ENCODE data around the gene C14orf93.

C14orf93 gene

GRCh38 chr14:23009939-23010726 lies at the start of gene C14orf93:
C14orf93 (minus strand) TSS chr14:23010143; CDS start chr14:22999023, 11,120 bp downstream.
- peaks cover 7% of the 10 kb centered on the region for H3K36me3 Mint-ChIP-seq (ENCODE audit: low read depth)
- intact Hi-C loops (cut with micrococcal nuclease) = loop anchor here (5.0 kb wide), 1 partner anchor 277 kb away; the partner anchor contains the start of gene HOMEZ
- H3K9me3 Mint-ChIP-seq = no peaks in the 10 kb centered on the region
- H3K4me1 Mint-ChIP-seq (ENCODE audit: low read depth) = peaks cover 14% of the 10 kb centered on the region
- H3K4me3 Mint-ChIP-seq = peak within 1 kb of the TSS; percentile 96
- no peaks in the 10 kb centered on the region for H3K27me3 Mint-ChIP-seq
- H3K27ac Mint-ChIP-seq = peak within 1 kb of the TSS; percentile 99

DNA sequence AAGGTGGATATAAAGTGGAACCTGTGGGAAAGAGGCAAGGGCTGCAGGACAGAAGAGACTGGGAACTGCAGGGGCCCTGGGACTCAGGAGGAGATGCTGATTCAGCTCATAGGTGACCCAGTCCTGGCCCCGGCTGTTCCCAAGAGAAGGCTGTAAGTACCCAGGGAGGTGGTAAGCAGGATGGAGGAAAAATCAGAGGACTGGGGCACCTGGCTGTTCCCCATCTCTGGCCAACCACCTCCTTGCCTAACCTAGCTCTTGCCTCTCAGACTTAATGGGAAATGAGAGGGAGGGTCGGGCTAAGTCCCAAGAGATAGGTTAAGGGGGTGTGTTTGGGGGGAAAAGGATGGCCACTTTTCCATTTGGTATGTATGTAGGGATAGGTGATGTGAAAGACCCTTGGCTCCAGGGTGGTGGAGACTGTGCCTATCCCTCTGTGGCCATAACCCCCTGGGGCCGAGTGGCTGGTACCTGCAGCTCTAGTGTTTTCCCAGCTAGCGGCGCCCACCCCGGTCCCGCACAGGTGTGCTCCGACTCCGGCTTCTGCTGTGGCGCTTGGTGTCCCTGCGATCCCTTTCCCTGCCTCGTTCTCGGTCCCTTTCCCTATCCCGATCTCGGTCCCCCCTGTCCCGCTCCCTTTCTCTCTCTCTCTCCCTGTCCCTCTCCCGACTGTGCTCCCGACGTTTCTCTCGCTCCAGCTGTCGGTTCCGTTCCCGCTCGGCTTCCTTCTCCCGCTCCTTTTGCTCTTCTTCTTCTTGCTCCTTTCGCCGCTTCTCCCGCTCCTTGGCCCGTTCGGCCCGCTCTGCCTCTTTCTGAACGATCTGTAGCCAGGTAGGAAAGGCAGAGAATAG lies 48.9 kb upstream of the C14orf93 start:
- H3K4me3 Mint-ChIP-seq = no peak overlapping the region
- H3K9me3 Mint-ChIP-seq = no peaks in the 10 kb centered on the region
- no peak overlapping the region for H3K27ac Mint-ChIP-seq

DNA sequence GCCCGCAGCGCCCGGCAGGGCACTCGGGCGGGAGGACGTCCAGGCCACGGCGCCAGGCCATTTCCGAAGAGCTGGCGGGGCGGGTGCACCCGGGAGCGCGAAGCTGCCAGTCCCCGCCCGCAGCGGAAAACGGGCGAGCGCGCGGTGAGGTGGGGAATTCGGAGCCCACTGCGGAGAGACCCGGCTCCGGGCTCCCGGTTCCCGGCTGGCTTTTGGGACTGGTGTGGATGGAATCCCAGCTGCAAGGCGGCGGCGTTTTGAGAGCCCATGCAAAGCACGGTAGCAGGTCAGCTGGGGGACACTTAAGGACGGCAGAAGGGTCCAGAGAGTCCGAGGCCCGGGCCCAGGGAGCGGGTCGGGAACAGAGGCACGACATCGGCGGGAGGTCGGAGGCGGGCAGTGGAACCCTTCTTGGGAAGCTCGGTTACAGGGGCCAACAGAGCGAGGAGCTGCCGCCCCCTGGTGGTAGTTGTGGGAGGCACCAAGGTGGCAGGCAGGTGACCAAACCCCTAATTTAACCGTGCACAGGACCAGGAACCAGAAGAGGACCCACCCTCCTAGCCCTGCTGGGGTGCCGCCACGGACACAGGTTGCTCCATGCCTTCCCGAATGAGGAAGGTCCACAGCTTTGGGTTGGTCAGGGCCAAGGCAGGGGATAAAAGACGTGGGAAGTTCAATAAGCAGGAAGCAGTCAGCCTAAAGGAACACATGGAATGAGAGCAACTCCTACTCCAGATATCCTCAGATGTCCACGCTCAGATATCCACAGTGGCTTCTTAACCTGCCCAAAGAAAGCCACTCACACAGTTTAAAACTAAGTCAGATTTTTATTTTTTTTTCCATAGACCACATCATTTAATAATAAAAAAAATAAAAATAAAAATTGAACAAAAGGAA lies 48.1 kb upstream of the C14orf93 start:
- Mint-ChIP-seq H3K27me3 (peaks cover 20% of the 10 kb centered on the region), H3K9me3 (no peaks in the 10 kb centered on the region), H3K36me3 (ENCODE audit: low read depth) (peaks cover 50% of the 10 kb centered on the region), H3K4me3 (peak overlapping the region; percentile 78), H3K27ac (no peak overlapping the region), H3K4me1 (ENCODE audit: low read depth) (peaks cover 30% of the 10 kb centered on the region)
- intact Hi-C loops (cut with micrococcal nuclease) = loop anchor here (1.0 kb wide), 1 partner anchor 72 kb away; no protein-coding TSS in a partner anchor

More for the DNA sequence above, 48.9 kb upstream of the C14orf93 start:
- peaks cover 58% of the 10 kb centered on the region for H3K36me3 Mint-ChIP-seq (ENCODE audit: low read depth)
- intact Hi-C loops (cut with micrococcal nuclease) = loop anchor here (1.0 kb wide), 1 partner anchor 73 kb away; no protein-coding TSS in a partner anchor
- peaks cover 20% of the 10 kb centered on the region for H3K27me3 Mint-ChIP-seq
- H3K4me1 Mint-ChIP-seq (ENCODE audit: low read depth) = peaks cover 30% of the 10 kb centered on the region

GRCh38 chr14:23056956-23057756 lies 47.2 kb upstream of the C14orf93 start, which contains the start of gene CDH24:
CDH24 (minus strand) TSS chr14:23057520; CDS start chr14:23055733, 1,787 bp downstream.
- peaks cover 41% of the 10 kb centered on the region for H3K36me3 Mint-ChIP-seq (ENCODE audit: low read depth)
- peak within 1 kb of the TSS; percentile 28 for H3K27ac Mint-ChIP-seq
- peak within 1 kb of the TSS; percentile 78 for H3K4me3 Mint-ChIP-seq
- H3K4me1 Mint-ChIP-seq (ENCODE audit: low read depth) = peaks cover 30% of the 10 kb centered on the region
- peaks cover 22% of the 10 kb centered on the region for H3K27me3 Mint-ChIP-seq
- intact Hi-C loops (cut with micrococcal nuclease) = no loop called here
- no peaks in the 10 kb centered on the region for H3K9me3 Mint-ChIP-seq

GRCh38 chr14:23056145-23056955 lies 46.4 kb upstream of the C14orf93 start:
- Mint-ChIP-seq H3K4me1 (ENCODE audit: low read depth) (peaks cover 30% of the 10 kb centered on the region), H3K36me3 (ENCODE audit: low read depth) (peaks cover 33% of the 10 kb centered on the region), H3K4me3 (peak overlapping the region; percentile 76), H3K27me3 (peaks cover 22% of the 10 kb centered on the region), H3K27ac (peak overlapping the region; percentile 28), H3K9me3 (no peaks in the 10 kb centered on the region)
- intact Hi-C loops (cut with micrococcal nuclease) = no loop called here

GRCh38 chr14:23055621-23056144 lies 45.7 kb upstream of the C14orf93 start:
- H3K36me3 Mint-ChIP-seq (ENCODE audit: low read depth) = peaks cover 26% of the 10 kb centered on the region
- intact Hi-C loops (cut with micrococcal nuclease) = no loop called here
- peaks cover 22% of the 10 kb centered on the region for H3K27me3 Mint-ChIP-seq
- no peaks in the 10 kb centered on the region for H3K9me3 Mint-ChIP-seq
- H3K27ac Mint-ChIP-seq = no peak overlapping the region
- no peak overlapping the region for H3K4me3 Mint-ChIP-seq
- peaks cover 37% of the 10 kb centered on the region for H3K4me1 Mint-ChIP-seq (ENCODE audit: low read depth)

- Mint-ChIP-seq H3K27ac (no peak overlapping the region), H3K36me3 (ENCODE audit: low read depth) (peaks cover 21% of the 10 kb centered on the region), H3K4me3 (no peak overlapping the region), H3K4me1 (ENCODE audit: low read depth) (peaks cover 38% of the 10 kb centered on the region), H3K9me3 (no peaks in the 10 kb centered on the region), H3K27me3 (peaks cover 22% of the 10 kb centered on the region)
- intact Hi-C loops (cut with micrococcal nuclease) = no loop called here
Measured at GRCh38 chr14:23055147-23055550, 45.2 kb upstream of the C14orf93 start.

GRCh38 chr14:23054000-23054811 lies 44.3 kb upstream of the C14orf93 start:
- no peaks in the 10 kb centered on the region for H3K9me3 Mint-ChIP-seq
- H3K4me3 Mint-ChIP-seq = no peak overlapping the region
- peaks cover 12% of the 10 kb centered on the region for H3K36me3 Mint-ChIP-seq (ENCODE audit: low read depth)
- H3K27me3 Mint-ChIP-seq = peaks cover 22% of the 10 kb centered on the region
- peaks cover 36% of the 10 kb centered on the region for H3K4me1 Mint-ChIP-seq (ENCODE audit: low read depth)
- intact Hi-C loops (cut with micrococcal nuclease) = no loop called here
- H3K27ac Mint-ChIP-seq = no peak overlapping the region

GRCh38 chr14:23053426-23053825 lies 43.5 kb upstream of the C14orf93 start:
- Mint-ChIP-seq H3K4me3 (no peak overlapping the region), H3K4me1 (ENCODE audit: low read depth) (peaks cover 32% of the 10 kb centered on the region), H3K9me3 (no peaks in the 10 kb centered on the region), H3K27me3 (peaks cover 22% of the 10 kb centered on the region), H3K36me3 (ENCODE audit: low read depth) (peaks cover 4% of the 10 kb centered on the region), H3K27ac (no peak overlapping the region)
- intact Hi-C loops (cut with micrococcal nuclease) = no loop called here

DNA sequence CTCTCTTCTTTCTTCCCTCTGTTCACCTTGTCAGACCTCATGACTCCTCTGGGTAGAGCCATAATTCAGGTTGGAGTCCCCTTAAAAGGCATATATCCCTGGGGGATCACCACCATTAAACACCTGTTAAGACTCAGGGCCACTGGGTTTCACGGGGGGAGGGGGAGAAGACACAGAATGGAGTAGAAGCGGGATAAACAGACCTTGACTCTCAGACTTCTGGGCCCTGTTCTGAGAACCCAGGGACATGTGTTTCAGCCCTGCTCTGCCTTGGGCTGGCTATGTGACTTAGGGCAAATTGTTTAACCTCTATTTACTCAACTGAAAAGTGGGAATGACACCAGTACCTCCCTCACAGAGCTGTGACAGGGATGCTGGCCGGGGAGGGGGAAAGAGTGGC lies 42.7 kb upstream of the C14orf93 start:
- Mint-ChIP-seq H3K4me1 (ENCODE audit: low read depth) (peaks cover 25% of the 10 kb centered on the region), H3K36me3 (ENCODE audit: low read depth) (no peaks in the 10 kb centered on the region), H3K27ac (no peak overlapping the region), H3K4me3 (no peak overlapping the region), H3K27me3 (peaks cover 22% of the 10 kb centered on the region), H3K9me3 (no peaks in the 10 kb centered on the region)
- intact Hi-C loops (cut with micrococcal nuclease) = no loop called here

DNA sequence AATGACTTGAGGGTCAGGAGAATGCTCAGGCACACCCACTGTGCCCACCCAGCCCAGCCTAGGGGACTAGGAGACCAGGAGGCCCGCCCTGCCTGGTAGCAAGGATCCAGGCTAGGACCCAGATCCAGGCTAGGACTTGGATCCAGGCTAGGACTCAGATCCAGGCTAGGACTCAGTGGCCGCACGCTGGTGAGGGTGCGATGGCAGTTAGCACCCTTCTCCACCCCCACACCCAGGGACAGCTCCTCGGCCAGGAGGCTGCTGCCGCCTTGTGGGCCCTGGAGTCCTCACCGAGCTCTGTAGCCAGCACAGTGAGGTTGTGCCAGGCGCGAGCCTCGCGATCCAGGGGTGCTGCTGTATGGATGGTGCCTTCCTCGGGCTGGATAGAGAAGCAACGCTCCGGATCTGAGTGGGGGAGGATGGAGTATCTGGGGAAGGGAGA lies 42.3 kb upstream of the C14orf93 start:
- intact Hi-C loops (cut with micrococcal nuclease) = no loop called here
- H3K36me3 Mint-ChIP-seq (ENCODE audit: low read depth) = no peaks in the 10 kb centered on the region
- H3K4me3 Mint-ChIP-seq = no peak overlapping the region
- H3K27ac Mint-ChIP-seq = no peak overlapping the region
- no peaks in the 10 kb centered on the region for H3K9me3 Mint-ChIP-seq
- peaks cover 27% of the 10 kb centered on the region for H3K27me3 Mint-ChIP-seq
- H3K4me1 Mint-ChIP-seq (ENCODE audit: low read depth) = peaks cover 24% of the 10 kb centered on the region
